Left ventricle myocardium superior (tissue), 1 donor: ENCODE results near the gene ADARB1. TPM values are rescaled to one million over a fixed set of nuclear protein-coding genes. Genes with fewer than 3 reads are reported as not detected.

Experiments
- total RNA-seq: library from RNA; stranded (reverse); fragmentation: NEBNext Ultra II Directional; extraction: Animal tissue kit (Norgen Biotek cat#: 25700); gene quantifications from one replicate; pipeline ENCODE4 v1.2.1, GENCODE V29; 2021
- donor health status: DM: no; HTN: yes; CAD: no; lungs with severe emphysema.

Gene ADARB1
- total RNA-seq, 1 donor from 2014 or later: 13.6 TPM

Other genes starting within 250 kb of the ADARB1 start
- gene PTTG1IP, start 200.9 kb upstream of the ADARB1 start, total RNA-seq: 143 TPM
- gene ITGB2, start 153.7 kb upstream of the ADARB1 start, total RNA-seq: 26.5 TPM
- 69.9 TPM for gene SLX9, start 134.6 kb upstream of the ADARB1 start, total RNA-seq
- 15.7 TPM for gene POFUT2, start 213.3 kb downstream of the ADARB1 start, total RNA-seq